Stimulated activated CD4-positive, alpha-beta T cell treated with anti-CD3 and anti-CD28 coated beads, Interleukin-1b, Interleukin-23, amount 100 ng/mL, for 48 hours (primary cell): ENCODE data around the gene RUNX1.
A peak's percentile ranks its signal among the peaks of the same experiment; 100 is the strongest.

Experiments
- DNase-seq: peaks from one replicate; pipeline ENCODE4 v3.0.0-alpha.2; 2020

RUNX1 gene

DNA sequence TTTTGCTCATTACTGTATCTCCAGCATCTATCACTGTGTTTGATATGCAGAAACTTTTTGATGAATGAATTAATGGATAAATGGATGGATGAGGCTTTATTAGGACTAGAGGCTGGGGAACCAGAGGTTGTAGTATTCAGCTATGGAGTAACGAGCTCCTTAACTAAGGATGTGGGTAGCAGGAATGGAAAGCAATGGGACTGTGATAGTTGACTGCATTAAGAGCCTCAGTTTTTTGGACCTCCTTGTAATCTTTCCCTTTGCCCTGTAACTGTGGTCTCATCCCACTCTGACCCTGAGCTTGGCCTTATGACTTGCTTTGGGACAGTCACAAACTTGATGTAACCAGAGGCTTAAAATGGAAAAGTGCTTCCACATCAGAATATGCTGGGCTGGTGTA is 9.0 kb upstream of the RUNX1 start:
- no peak for DNase-seq

- no peak for DNase-seq
Observed at GRCh38 chr21:35057428-35057827, 8.3 kb upstream of the RUNX1 start.

- DNase-seq: no peak
Observed at GRCh38 chr21:35053356-35054096, 4.4 kb upstream of the RUNX1 start.

DNA sequence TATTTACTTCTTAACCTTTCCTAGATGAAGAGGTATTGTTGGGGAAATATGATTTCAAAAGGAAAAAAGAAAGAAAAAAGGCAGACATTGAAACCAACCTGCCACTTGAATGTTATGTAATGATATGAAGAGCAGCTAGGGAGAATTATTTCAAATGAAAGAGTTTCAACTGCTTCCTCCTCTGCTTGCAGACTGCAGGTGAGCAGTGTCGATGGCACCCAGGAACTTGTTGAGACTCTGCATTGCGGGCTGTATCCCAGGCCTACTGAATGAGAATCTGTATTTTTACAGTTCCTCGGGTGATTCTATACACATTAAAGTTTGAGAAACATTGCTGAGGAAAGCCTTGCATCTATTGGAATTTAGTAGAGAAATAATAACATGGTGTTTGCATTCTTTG is 3.7 kb upstream of the RUNX1 start:
- DNase-seq: no peak

- peak; percentile 87 for DNase-seq
Observed at GRCh38 chr21:35051287-35051818, 2.3 kb upstream of the RUNX1 start.

DNA sequence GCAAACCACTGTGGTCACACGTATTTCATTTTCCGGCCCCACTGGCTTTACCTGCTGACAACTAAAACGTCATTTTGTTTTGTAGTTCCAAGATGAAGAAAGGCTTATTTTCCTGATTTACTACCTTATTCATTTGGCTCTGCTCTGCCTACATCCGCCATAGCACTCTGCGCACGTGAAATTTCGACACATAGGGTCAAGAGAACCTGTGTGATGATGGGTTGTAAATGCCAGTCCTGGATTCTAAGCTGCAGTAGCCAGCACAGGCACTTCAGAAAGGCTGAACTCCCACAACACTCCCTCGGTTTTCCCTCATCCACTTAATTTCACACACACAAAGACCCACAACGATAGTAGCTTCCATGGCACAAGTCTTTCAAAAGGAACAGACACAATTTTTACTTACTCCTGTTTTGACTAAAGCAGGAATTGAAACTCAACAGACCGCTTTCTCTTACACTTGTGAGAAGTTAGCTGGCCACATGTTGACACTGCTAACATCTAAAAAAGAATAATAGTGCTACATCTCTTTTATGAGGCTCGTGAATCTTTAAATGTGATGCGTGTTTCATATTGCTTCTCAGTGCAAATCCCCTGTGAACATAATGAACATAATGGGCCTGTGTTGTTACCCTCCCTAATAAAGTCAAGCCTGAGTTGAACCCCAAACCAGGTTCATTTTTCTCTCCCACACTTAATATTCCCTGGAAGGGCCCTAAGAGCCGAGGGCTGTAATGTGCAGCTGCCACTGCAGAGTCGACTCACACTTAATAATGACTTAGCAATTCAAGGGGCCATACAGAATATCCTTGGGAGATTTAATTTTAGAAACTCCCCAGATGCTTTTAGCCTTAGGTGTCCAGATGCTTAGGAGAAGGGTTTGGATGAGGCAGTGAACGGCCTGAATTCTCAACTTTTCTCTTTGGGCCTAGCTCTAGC is 1.5 kb upstream of the RUNX1 start:
- no peak for DNase-seq

DNA sequence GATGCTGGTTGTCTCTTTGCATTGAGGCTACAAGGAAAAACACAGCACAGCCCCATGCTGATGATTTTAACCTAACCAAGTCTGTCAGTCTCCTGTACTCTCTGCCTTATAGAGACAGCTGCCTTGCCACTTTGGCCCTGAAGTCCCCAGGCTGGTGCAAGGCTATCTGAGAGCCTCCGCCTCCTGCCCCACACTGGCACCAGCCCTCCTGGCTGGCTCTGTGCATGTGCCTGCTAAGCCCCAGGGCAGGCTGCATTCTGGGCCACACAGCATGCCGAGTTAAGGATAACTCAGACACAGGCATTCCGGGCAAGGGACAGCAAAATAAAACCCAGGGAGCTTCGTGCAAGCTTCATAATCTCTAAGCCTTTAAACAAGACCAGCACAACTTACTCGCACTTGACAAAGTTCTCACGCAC is 910 bp downstream of the RUNX1 start:
- DNase-seq: no peak

DNA sequence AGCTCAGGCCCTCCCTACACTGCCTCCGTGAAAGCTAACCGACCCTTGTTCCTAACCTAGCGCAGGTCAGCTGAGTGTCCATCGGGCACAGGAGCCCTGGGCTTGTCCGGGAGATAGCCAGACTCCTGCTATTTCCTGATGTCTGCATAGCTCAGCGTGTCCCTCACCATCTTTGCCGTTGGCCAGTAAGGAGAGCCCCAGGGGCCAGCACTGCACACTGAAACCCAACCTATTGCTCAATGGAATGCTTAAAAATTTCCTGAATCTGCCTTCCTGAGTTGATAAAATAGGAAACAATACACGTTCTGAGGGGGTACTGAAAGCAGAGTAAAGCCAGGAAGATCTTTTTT is 2.2 kb downstream of the RUNX1 start:
- DNase-seq: no peak

DNA sequence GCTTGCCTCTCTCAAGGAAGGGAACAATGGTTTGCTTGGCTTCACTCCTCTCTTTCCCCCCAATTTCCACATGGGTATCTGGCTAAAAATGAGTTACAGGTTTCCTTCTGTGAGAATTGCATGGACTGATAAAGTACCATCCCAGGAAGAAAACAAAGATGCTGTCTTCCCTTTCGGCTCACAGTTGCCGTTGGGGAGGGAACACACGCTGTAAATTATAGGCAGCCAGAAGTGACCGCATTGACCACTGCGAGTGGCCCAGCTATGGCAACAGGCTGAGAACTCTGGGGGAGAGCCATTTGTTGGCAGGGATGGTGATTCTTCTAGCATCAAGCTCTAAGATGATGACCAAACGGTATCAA is 2.9 kb downstream of the RUNX1 start:
- no peak for DNase-seq

DNA sequence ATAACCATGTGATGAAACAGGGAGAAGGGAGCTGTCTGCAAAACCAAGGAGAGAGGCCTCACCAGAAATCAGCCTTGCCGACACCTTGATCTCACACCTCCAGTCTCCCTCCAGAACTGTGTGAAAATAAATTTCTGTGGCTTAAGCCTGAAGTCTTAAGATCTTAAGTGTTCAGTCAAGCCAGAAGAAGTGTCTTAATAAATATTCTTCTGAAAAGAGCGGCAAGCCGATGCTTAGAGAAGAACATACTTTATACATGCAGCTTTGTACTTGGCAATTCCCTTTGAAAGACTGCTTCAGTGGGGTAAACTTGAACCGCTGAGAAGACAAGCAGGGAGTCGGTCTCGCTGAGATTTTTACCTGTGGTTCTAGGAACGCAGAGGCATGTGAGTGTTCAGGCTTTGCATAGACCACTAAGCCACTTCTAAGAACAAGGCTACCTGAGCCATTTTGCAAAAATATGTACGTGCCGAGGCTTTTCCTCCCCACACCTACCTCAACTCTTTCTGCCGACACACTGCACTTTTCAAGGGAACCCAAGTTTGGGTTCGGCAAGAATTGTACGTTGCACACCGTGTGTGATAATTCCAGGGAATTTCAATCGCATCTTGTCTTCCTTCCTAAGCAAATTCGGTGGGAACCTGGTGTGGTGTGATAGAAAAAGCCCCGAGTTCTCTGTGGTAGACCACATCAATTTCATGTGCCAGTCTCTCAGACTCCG is 3.4 kb downstream of the RUNX1 start:
- no peak for DNase-seq

GRCh38 chr21:35044770-35045541 is 4.1 kb downstream of the RUNX1 start:
- no peak for DNase-seq

DNA sequence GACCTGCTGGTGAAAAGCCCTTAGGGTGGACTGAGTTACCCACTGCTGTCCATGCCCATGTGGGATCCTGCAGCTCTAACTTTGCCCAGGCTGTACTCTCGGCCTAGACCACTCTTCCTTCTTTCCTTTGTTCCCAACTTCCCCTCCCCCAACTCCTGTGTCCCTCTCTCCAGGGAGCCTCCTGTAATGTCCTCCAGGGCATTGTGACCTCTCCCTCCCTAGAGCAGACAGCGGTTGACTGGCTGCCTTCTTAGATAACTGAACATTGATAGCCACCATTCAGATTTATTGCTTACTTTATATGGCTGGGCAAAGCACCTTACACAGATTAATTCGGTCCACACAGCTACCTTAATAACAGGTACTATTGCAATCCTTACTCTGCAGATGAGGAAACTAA is 5.0 kb downstream of the RUNX1 start:
- DNase-seq: no peak

GRCh38 chr21:35043549-35043948 is 5.6 kb downstream of the RUNX1 start:
- DNase-seq: no peak

- no peak for DNase-seq
Observed at GRCh38 chr21:35042836-35043235, 6.3 kb downstream of the RUNX1 start.

DNA sequence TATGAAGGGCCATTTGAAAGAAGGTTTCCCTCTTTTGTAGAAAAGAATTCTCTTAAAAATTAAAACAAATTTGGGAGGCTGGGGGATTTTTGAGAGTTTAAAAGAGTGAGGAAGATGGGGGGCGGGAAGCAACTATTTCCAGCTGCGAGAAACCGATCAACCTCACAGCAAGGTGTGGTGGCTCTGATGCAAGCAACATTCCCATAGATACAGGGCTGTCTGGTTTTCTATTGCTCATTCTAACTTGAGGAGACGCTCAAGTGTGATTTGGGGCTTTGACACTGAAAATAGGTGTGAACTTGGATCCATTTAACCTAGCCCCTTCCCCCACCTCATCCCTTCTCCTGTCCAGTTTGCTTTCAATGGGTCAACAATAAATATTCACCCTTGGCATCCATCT is 7.2 kb downstream of the RUNX1 start:
- DNase-seq: no peak

DNA sequence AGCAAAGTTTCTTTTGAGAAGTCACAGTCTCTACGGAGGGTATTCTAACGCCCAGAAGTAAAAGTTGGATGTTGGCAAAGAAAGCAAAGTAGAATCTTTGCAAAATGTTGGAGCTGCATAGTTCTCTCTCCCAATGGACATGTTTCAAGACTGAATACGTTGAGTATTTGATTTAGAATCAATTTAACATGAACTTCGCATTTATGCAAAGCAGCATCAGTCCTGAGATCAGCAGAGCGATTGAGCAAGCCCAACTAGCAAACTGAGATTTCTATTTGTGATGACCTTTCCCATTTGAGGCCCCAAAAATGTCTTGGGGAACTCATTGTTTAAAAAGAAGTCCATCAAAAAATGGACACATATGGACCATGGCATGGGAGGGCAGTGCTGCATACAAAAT is 8.0 kb downstream of the RUNX1 start:
- DNase-seq: no peak

DNA sequence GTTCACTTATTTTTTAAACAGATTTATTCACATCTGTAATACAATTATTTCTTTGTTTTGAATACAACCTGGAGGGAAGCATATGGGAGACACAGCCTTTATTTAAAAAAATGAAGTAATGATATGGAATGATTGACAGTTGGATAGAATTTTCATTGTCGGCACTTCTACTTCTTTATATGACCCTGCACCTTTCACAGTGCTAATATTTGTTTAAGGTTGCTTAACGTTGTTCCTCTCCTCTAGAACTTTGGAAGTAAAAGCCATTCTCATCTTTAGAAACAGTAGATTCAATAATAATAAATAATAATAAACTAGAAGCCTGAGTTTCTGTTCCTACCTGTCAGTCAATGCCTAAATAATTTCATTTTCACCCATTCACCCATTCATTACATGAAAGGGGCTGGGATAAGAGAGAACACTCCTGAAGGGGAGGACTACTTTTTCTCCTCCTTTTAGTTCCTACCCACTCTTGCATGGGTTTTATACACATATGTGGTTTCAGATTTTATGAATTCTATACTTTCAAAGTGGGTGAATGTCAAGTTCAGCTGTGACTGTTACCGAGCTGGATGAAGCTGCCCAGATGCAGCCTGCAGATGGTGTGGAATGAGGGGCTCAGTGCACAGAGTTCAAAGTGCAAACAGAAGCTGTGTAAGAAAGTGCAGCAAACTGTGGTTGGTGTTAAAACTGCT is 9.4 kb downstream of the RUNX1 start:
- no peak for DNase-seq

- DNase-seq: no peak
Observed at GRCh38 chr21:35038772-35039319, 10.3 kb downstream of the RUNX1 start.

DNA sequence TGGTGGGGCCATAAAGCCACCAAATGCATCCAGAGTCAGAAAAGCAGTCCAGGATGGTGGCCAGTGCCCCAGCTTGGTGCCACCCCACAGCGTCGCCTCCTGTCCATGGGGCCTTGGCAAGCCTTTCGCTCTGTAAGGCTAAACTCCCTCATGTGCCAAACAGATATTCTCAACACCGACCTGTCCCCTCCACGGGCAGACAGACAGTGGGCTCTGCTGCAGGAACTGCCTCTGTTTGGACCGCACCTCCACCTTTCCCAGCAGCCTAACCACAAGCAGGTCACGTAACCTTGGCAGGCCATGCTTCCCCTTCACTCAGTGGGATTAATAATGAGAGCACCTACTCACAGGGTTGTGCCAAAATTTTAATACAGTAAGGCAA is 11.7 kb downstream of the RUNX1 start:
- DNase-seq: no peak

DNA sequence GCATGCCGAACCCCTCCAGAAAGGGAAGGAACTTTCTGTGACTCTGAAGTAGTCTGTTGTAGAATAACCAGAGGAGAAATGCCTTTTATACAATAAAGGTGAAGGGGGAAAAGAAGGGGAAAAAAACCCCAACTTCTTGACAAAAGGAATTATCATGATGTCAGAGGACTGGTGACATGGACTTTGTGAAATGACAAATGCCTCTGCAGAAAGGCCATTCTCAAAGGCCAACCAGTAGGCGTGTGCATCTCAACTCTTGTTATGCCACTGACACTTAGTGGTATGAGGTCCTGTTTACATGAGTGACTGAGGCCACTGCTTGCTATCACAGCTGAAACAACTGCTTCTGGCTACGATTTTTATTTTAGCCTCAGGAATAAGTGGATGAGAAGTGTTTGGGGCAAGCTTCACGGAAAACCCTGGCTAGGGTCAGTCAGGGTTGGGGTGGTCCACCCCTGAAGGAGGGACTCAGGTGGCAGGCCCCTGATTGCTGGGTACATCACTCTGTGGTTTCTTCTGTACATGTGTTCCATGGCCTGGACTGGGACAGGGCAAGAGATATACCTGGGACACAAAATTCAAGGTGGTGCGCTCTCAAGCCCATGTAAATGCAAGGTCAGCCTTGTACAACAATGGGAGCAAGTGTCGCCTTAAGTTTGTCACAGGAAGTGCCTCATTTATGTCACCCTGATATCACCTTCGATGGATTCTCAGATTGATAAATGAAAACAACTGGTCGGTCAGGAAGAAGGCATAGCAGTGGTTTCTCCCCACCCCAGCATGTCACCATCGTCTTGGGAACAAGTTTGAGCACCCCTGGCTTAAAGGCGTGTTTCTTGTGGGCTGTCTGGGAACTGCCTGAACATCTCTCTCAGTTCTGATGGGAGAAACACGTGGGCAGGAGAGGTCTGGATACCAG is 12.4 kb downstream of the RUNX1 start:
- DNase-seq: no peak

DNA sequence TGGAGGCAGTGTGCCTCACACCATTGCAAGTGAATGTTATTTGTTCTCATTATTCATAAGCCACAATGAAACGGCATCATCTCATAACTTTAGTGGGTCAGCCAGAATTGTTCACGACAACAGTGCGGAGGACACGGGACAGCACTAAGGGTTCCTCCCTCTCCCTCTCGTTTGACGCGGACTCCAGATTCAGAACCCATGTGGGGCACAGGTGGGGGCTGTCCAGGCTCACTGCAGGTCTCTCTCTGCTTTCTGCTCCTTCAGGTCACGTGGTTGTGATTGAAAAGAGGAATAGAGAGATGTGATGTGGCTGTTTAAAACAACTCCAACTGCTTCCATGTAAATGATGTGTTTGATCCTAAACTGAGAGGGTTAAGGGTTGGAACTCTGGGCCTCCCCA is 13.5 kb downstream of the RUNX1 start:
- no peak for DNase-seq
